Hematopoietic multipotent progenitor cell treated with erythropoietin and hydrocortisone succinate and interleukin-3 and kit ligand, for 17 days (in vitro differentiated cells): ENCODE measurements around the gene SH3BGRL2.

Source experiments
- DNase-seq: peaks from one replicate; pipeline ENCODE4 v3.0.0-alpha.2; 2015; ENCODE audit warnings: low spot score

SH3BGRL2 gene

GRCh38 chr6:79699606-79700005 lies 68.5 kb downstream of the SH3BGRL2 start:
- DNase-seq = no peak

GRCh38 chr6:79702691-79703090 lies 71.6 kb downstream of the SH3BGRL2 start:
- no peak for DNase-seq

- no peak for DNase-seq
Measured at GRCh38 chr6:79704200-79704599, 73.1 kb downstream of the SH3BGRL2 start.

GRCh38 chr6:79705456-79705995 lies 74.4 kb downstream of the SH3BGRL2 start:
- DNase-seq = no peak

- DNase-seq = no peak
Measured at GRCh38 chr6:79706527-79706926, 75.4 kb downstream of the SH3BGRL2 start.

- no peak for DNase-seq
Measured at GRCh38 chr6:79707621-79708020, 76.5 kb downstream of the SH3BGRL2 start.

GRCh38 chr6:79708095-79708791 lies 77.1 kb downstream of the SH3BGRL2 start:
- no peak for DNase-seq

GRCh38 chr6:79710127-79710526 lies 79.0 kb downstream of the SH3BGRL2 start:
- no peak for DNase-seq

- DNase-seq = no peak
Measured at GRCh38 chr6:79711167-79711566, 80.0 kb downstream of the SH3BGRL2 start.

- DNase-seq = no peak
Measured at GRCh38 chr6:79712144-79712543, 81.0 kb downstream of the SH3BGRL2 start.

GRCh38 chr6:79712616-79713135 lies 81.5 kb downstream of the SH3BGRL2 start:
- no peak for DNase-seq

- peak; percentile 26 for DNase-seq
Measured at GRCh38 chr6:79713701-79714322, 82.7 kb downstream of the SH3BGRL2 start.

GRCh38 chr6:79717989-79718388 lies 86.9 kb downstream of the SH3BGRL2 start:
- DNase-seq = no peak

- DNase-seq = no peak
Measured at GRCh38 chr6:79718509-79719247, 87.5 kb downstream of the SH3BGRL2 start.

- DNase-seq = no peak
Measured at GRCh38 chr6:79719248-79719960, 88.3 kb downstream of the SH3BGRL2 start.

GRCh38 chr6:79724816-79725215 lies 93.7 kb downstream of the SH3BGRL2 start:
- no peak for DNase-seq

GRCh38 chr6:79731471-79731870 lies 100.3 kb downstream of the SH3BGRL2 start:
- no peak for DNase-seq

- DNase-seq = no peak
Measured at GRCh38 chr6:79733388-79733787, 102.3 kb downstream of the SH3BGRL2 start.

- no peak for DNase-seq
Measured at GRCh38 chr6:79734374-79734773, 103.2 kb downstream of the SH3BGRL2 start.

GRCh38 chr6:79735183-79735582 lies 104.1 kb downstream of the SH3BGRL2 start:
- DNase-seq = no peak

- no peak for DNase-seq
Measured at GRCh38 chr6:79737172-79737571, 106.0 kb downstream of the SH3BGRL2 start.

- no peak for DNase-seq
Measured at GRCh38 chr6:79742030-79742429, 110.9 kb downstream of the SH3BGRL2 start.
